Measurements from ENCODE around the gene ST3GAL3.

DNA sequence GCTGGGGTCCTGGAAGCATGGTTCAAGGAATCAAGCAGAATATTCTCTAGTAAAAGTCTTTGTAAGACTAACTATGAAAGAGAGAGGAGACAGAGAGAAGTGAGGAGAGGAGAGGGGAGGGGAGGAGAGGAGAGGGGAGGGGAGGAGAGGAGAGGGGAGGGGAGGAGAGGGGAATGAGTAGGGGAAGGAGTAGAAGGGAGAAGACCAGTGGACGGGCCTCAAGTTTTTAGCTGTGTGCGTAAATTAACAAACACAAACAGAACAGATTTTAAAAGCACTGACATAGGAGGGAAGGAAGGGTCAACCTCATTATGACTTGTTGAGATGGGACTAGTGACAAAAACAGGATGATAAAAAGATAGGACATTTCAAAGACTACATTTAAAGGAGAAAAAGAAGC lies 62.8 kb downstream of the ST3GAL3 start:
- TF ChIP-seq, protein P1, sequence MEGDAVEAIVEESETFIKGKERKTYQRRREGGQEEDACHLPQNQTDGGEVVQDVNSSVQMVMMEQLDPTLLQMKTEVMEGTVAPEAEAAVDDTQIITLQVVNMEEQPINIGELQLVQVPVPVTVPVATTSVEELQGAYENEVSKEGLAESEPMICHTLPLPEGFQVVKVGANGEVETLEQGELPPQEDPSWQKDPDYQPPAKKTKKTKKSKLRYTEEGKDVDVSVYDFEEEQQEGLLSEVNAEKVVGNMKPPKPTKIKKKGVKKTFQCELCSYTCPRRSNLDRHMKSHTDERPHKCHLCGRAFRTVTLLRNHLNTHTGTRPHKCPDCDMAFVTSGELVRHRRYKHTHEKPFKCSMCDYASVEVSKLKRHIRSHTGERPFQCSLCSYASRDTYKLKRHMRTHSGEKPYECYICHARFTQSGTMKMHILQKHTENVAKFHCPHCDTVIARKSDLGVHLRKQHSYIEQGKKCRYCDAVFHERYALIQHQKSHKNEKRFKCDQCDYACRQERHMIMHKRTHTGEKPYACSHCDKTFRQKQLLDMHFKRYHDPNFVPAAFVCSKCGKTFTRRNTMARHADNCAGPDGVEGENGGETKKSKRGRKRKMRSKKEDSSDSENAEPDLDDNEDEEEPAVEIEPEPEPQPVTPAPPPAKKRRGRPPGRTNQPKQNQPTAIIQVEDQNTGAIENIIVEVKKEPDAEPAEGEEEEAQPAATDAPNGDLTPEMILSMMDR (IDR thresholded peaks at IDR 0.05) = no peak
- TF ChIP-seq POLR2AphosphoS5 (IDR thresholded peaks at IDR 0.05; ENCODE audit: insufficient read depth in 1 of 2, low read depth in 1 of 2) = no peak
- TF ChIP-seq POLR2A (IDR thresholded peaks at IDR 0.05) = no peak

Measured in vagina (tissue), 2 donors.